Stomach (tissue), 9 donors: ENCODE results near the gene CARD11. TPM values are rescaled to one million over a fixed set of nuclear protein-coding genes. Genes with fewer than 3 reads are reported as not detected.

Source experiments
- DNase-seq, 2 donors: peaks; one replicate each; pipeline versions ENCODE4 v3.0.0 to v3.0.0-alpha.2; 2013 to 2019
- H3K27ac ChIP-seq, 5 donors: fragments of 200-600 bp in 4 of 5; sonication (generic) in 4 of 5; one replicate each; pipeline ENCODE4 v1.5.1; 2013 to 2019; ENCODE audit warnings: mild to moderate bottlenecking in 1 of 5, moderate library complexity in 1 of 5
- H3K27me3 ChIP-seq, 3 donors: fragments of 200-600 bp; sonication (generic); one replicate each; pipeline ENCODE4 v1.5.1; 2017 to 2019; ENCODE audit warnings: mixed run types in 1 of 3
- H3K36me3 ChIP-seq, 4 donors: fragments of 200-600 bp; sonication (generic); 1 replicate in 3 of 4; 2 replicates in 1 of 4; pipeline ENCODE4 v1.5.1; 2016 to 2019
- H3K4me1 ChIP-seq, 4 donors: fragments of 200-600 bp; sonication (generic); one replicate each; pipeline ENCODE4 v1.5.1; 2016 to 2019
- H3K4me3 ChIP-seq, 4 donors: fragments of 200-600 bp; sonication (generic) in 3 of 4; one replicate each; pipeline ENCODE4 v1.5.1; 2016 to 2019; ENCODE audit warnings: mild to moderate bottlenecking in 1 of 4
- H3K9me3 ChIP-seq, 4 donors: fragments of 200-600 bp; sonication (generic); one replicate each; pipeline ENCODE4 v1.5.1; 2016 to 2019
- CTCF ChIP-seq, 7 experiments: fragments of 450-650 bp in 4 of 7; fragments of 200-600 bp in 3 of 7; sonication (generic) in 3 of 7; IDR thresholded peaks; one replicate each; pipeline ENCODE4 v1.5.1; 2016 to 2019; ENCODE audit warnings: antibody characterized with exemption in 7 of 7, control low read depth in 2 of 7, mild to moderate bottlenecking in 1 of 7
- EP300 ChIP-seq: sonication (generic); formaldehyde crosslinking; IDR thresholded peaks from one replicate; pipeline ENCODE4 v1.6.1; 2017; ENCODE audit warnings: antibody characterized with exemption
- POLR2A ChIP-seq, 4 donors: fragments of 450-650 bp; IDR thresholded peaks; one replicate each; pipeline ENCODE4 v1.6.1; 2016; ENCODE audit warnings: antibody characterized with exemption in 4 of 4, control low read depth in 2 of 4, mild to moderate bottlenecking in 1 of 4, moderate library complexity in 1 of 4
- POLR2AphosphoS5 ChIP-seq, 3 donors: sonication (generic); formaldehyde crosslinking; IDR thresholded peaks; one replicate each; pipeline ENCODE4 v1.6.1; 2016; ENCODE audit warnings: antibody characterized with exemption in 3 of 3
- WGBS, 5 donors: extraction: QIAGEN DNeasy Blood & Tissue Kit in 3 of 5; methylation state at CpG; one replicate each; pipeline versions ENCODE4 v1.1.5 to v1.1.7; 2013 to 2018; 5-methylcytosine and 5-hydroxymethylcytosine counted together
- intact Hi-C: fragments of 100-400 bp; cut with DNase I; formaldehyde crosslinking; loops from one replicate; pipeline ENCODE4 v1.15.1; 2023; ENCODE audit warnings: low total_unique reads
- polyA plus RNA-seq, 3 donors: library from polyadenylated mRNA; stranded (reverse); fragments of 200-250 nt; gene quantifications; one replicate each; pipeline ENCODE4 v1.2.3, GENCODE V29; 2013
- total RNA-seq, 5 donors: library from RNA; depleted of rRNA; stranded (reverse); fragments of >200 nt; gene quantifications; one replicate each; pipeline versions ENCODE4 v1.1.0 to v1.2.3, GENCODE V29; 2014 to 2016
- donor health status: healthy with polysubstance abuse.
- donor health status: Bipolar disorder and iron deficiency.
- donor health status: healthy.

CARD11 gene
- total and polyA plus RNA-seq, 8 donors = 0.45 to 9.7 (median 1.8) TPM; not detected in 1

GRCh38 chr7:3080106-3080505 lies 36.4 kb upstream of the CARD11 start:
- Histone ChIP-seq H3K4me1 (no peaks in the 10 kb centered on the region), H3K4me3 (no peak overlapping the region), H3K27ac (no peak overlapping the region), H3K27me3 (peaks cover 0 to 8% (median 0%) of the 10 kb centered on the region in 3 donors), H3K9me3 (peaks cover 8 to 32% (median 20%) of the 10 kb centered on the region in 4 donors), H3K36me3 (no peaks in the 10 kb centered on the region)
- no peak for DNase-seq
- intact Hi-C loops = no loop called here
- TF ChIP-seq CTCF (IDR thresholded peaks at IDR 0.05) = no peak
- TF ChIP-seq POLR2A (IDR thresholded peaks at IDR 0.05) = no peak
- no peak for TF ChIP-seq EP300
- no peak for TF ChIP-seq POLR2AphosphoS5 (IDR thresholded peaks at IDR 0.05)
- 52 to 80% (median 73%) methylated on average over 5 of the region's 5 CpGs for WGBS, 5 donors

DNA sequence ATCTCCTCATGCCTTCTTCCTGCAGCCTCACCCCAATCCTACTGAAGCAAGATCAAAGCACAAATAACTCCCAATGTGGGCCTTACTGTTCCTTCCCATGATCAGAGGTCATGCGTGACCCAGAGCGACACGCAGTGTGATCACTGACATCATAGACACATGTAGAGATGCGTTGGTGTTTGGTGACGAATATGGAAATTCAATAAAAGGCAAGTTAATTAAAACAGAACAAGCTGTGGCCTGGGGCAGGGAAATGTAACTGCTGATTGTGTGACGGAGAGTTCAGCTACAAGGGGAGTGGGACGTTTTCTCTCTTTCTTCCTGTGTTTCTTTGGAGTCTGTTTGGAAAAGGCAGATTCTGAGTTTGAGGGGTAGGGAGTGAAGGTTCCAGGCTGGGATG lies 34.8 kb upstream of the CARD11 start:
- Histone ChIP-seq H3K27me3 (no peaks in the 10 kb centered on the region), H3K36me3 (no peaks in the 10 kb centered on the region), H3K4me1 (no peaks in the 10 kb centered on the region), H3K27ac (no peak overlapping the region), H3K9me3 (peaks cover 8 to 33% (median 23%) of the 10 kb centered on the region in 4 donors), H3K4me3 (no peak overlapping the region)
- intact Hi-C loops = no loop called here
- TF ChIP-seq POLR2A (IDR thresholded peaks at IDR 0.05) = no peak
- TF ChIP-seq CTCF (IDR thresholded peaks at IDR 0.05) = no peak
- no peak for TF ChIP-seq EP300
- TF ChIP-seq POLR2AphosphoS5 (IDR thresholded peaks at IDR 0.05) = no peak
- DNase-seq = no peak
- WGBS, 5 donors = 75 to 88% (median 82%) methylated on average over 7 of the region's 7 CpGs

DNA sequence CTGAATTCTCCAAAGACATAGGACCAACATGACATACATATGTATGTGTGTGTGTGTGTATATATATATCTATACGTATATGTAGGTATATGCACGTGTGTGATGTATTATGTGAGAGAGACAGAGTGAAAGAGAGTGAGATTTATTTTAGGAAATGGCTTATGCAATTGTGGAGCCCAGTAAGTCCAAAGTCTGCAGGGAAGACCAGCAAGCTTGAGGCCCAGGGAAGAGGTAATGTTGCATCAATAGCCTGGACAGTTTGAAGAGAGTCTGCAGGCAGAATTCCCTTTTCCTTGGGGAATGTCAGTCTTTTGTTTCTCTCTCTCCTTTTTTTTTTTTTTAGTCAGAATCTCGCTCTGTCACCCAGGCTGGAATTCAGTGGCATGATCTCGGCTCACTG lies 33.0 kb upstream of the CARD11 start:
- no peaks in the 10 kb centered on the region for H3K36me3 ChIP-seq
- no peaks in the 10 kb centered on the region for H3K4me1 ChIP-seq
- no peak overlapping the region for H3K27ac ChIP-seq
- no peak overlapping the region for H3K4me3 ChIP-seq
- peaks cover 8 to 33% (median 23%) of the 10 kb centered on the region in 4 donors for H3K9me3 ChIP-seq
- TF ChIP-seq POLR2AphosphoS5 (IDR thresholded peaks at IDR 0.05) = no peak
- 77 to 93% (median 88%) methylated on average over 4 of the region's 4 CpGs for WGBS, 5 donors
- intact Hi-C loops = no loop called here
- no peaks in the 10 kb centered on the region for H3K27me3 ChIP-seq
- no peak for DNase-seq

- WGBS, 5 donors = 67 to 83% (median 73%) methylated on average over 3 of the region's 3 CpGs
- intact Hi-C loops = no loop called here
Measured at GRCh38 chr7:3076163-3076562, 32.5 kb upstream of the CARD11 start.

More at GRCh38 chr7:3076163-3076562, 32.5 kb upstream of the CARD11 start:
- Histone ChIP-seq H3K36me3 (no peaks in the 10 kb centered on the region), H3K4me3 (no peak overlapping the region), H3K27me3 (no peaks in the 10 kb centered on the region), H3K27ac (no peak overlapping the region), H3K4me1 (no peaks in the 10 kb centered on the region), H3K9me3 (peaks cover 8 to 38% (median 26%) of the 10 kb centered on the region in 4 donors)
- DNase-seq = no peak
- TF ChIP-seq CTCF (IDR thresholded peaks at IDR 0.05) (no peak), POLR2AphosphoS5 (IDR thresholded peaks at IDR 0.05) (no peak), EP300 (no peak), POLR2A (IDR thresholded peaks at IDR 0.05) (no peak)
